ENCODE data around the gene YBEY. TPM values are rescaled to one million over a fixed set of nuclear protein-coding genes. Genes with fewer than 3 reads are reported as not detected.
"Not testable (repeated sequence)": the region's sequence is repeated elsewhere in the genome, so short reads cannot be mapped to it uniquely, and the experiment has no call there.

Gene YBEY
- total RNA-seq, 2 donors from 2014 or later = 9.1 to 10.4 TPM

- DNase-seq (ENCODE audit: low spot score in 2 of 2) (no peak), ATAC-seq (peak; percentile 24 to 28)
- H3K9me3 Mint-ChIP-seq = no peaks in the 10 kb centered on the region
- peak overlapping the region; percentile 86 to 99 for H3K27ac Mint-ChIP-seq
- peaks cover 25 to 26% of the 10 kb centered on the region in 2 donors for H3K36me3 Mint-ChIP-seq
These were observed 483 bp downstream of the YBEY start for GRCh38 chr21:46286648-46287002.

GRCh38 chr21:46287541-46287940 lies 1.4 kb downstream of the YBEY start:
- H3K27ac Mint-ChIP-seq = peak overlapping the region in 1 of 2 donors; percentile 86
- H3K9me3 Mint-ChIP-seq = no peaks in the 10 kb centered on the region
- DNase-seq (ENCODE audit: low spot score in 2 of 2) (no peak), ATAC-seq (no peak)
- H3K36me3 Mint-ChIP-seq = peaks cover 26 to 28% of the 10 kb centered on the region in 2 donors

GRCh38 chr21:46289655-46290179 lies 3.6 kb downstream of the YBEY start:
- H3K27ac Mint-ChIP-seq = no peak overlapping the region
- H3K9me3 Mint-ChIP-seq = no peaks in the 10 kb centered on the region
- H3K36me3 Mint-ChIP-seq = peaks cover 19 to 20% of the 10 kb centered on the region in 2 donors
- no peak for ATAC-seq
- no peak for DNase-seq (ENCODE audit: low spot score in 2 of 2)

GRCh38 chr21:46291561-46291960 lies 5.4 kb downstream of the YBEY start:
- Mint-ChIP-seq H3K9me3 (no peaks in the 10 kb centered on the region), H3K36me3 (peaks cover 6 to 16% of the 10 kb centered on the region in 2 donors), H3K27ac (no peak overlapping the region)
- no peak for DNase-seq (ENCODE audit: low spot score in 2 of 2)
- no peak for ATAC-seq

GRCh38 chr21:46294647-46295176 lies 8.6 kb downstream of the YBEY start:
- DNase-seq (ENCODE audit: low spot score in 2 of 2) (no peak), ATAC-seq (no peak)
- H3K9me3 Mint-ChIP-seq = no peaks in the 10 kb centered on the region
- peaks cover 6 to 23% of the 10 kb centered on the region in 2 donors for H3K36me3 Mint-ChIP-seq
- H3K27ac Mint-ChIP-seq = no peak overlapping the region

- H3K27ac Mint-ChIP-seq = no peak overlapping the region
- no peaks in the 10 kb centered on the region for H3K9me3 Mint-ChIP-seq
- no peak for DNase-seq (ENCODE audit: low spot score in 2 of 2)
- peaks cover 7 to 29% of the 10 kb centered on the region in 2 donors for H3K36me3 Mint-ChIP-seq
- ATAC-seq = peak in 1 of 2 donors; percentile 37
These were observed 9.1 kb downstream of the YBEY start for GRCh38 chr21:46295177-46295770.

- ATAC-seq = peak; percentile 61 to 95
- no peak overlapping the region for H3K27ac Mint-ChIP-seq
- H3K9me3 Mint-ChIP-seq = no peaks in the 10 kb centered on the region
- peak; percentile 15 to 71 for DNase-seq (ENCODE audit: low spot score in 2 of 2)
- peaks cover 7 to 33% of the 10 kb centered on the region in 2 donors for H3K36me3 Mint-ChIP-seq
These were observed 10.0 kb downstream of the YBEY start for GRCh38 chr21:46295996-46296752.

GRCh38 chr21:46297338-46298271 lies 11.5 kb downstream of the YBEY start:
- H3K9me3 Mint-ChIP-seq = no peaks in the 10 kb centered on the region
- DNase-seq (ENCODE audit: low spot score in 2 of 2) = no peak
- H3K36me3 Mint-ChIP-seq = peaks cover 7 to 26% of the 10 kb centered on the region in 2 donors
- no peak overlapping the region for H3K27ac Mint-ChIP-seq
- peak; percentile 11 to 31 for ATAC-seq

GRCh38 chr21:46299167-46299566 lies 13.0 kb downstream of the YBEY start:
- ATAC-seq = no peak
- no peaks in the 10 kb centered on the region for H3K9me3 Mint-ChIP-seq
- H3K36me3 Mint-ChIP-seq = peaks cover 7 to 26% of the 10 kb centered on the region in 2 donors
- no peak for DNase-seq (ENCODE audit: low spot score in 2 of 2)
- no peak overlapping the region for H3K27ac Mint-ChIP-seq

GRCh38 chr21:46301759-46302158 lies 15.6 kb downstream of the YBEY start:
- Mint-ChIP-seq H3K36me3 (peaks cover 15 to 35% of the 10 kb centered on the region in 2 donors), H3K27ac (no peak overlapping the region), H3K9me3 (no peaks in the 10 kb centered on the region)
- DNase-seq (ENCODE audit: low spot score in 2 of 2) (no peak), ATAC-seq (no peak)

- DNase-seq (ENCODE audit: low spot score in 2 of 2) (no peak), ATAC-seq (no peak)
- Mint-ChIP-seq H3K27ac (no peak overlapping the region), H3K9me3 (no peaks in the 10 kb centered on the region), H3K36me3 (peaks cover 12 to 23% of the 10 kb centered on the region in 2 donors)
These were observed 18.3 kb downstream of the YBEY start for GRCh38 chr21:46304437-46304836.

GRCh38 chr21:46304955-46305354 lies 18.8 kb downstream of the YBEY start:
- DNase-seq (ENCODE audit: low spot score in 2 of 2) (no peak), ATAC-seq (peak; percentile 29 to 37)
- H3K36me3 Mint-ChIP-seq = peaks cover 8 to 18% of the 10 kb centered on the region in 2 donors
- no peaks in the 10 kb centered on the region for H3K9me3 Mint-ChIP-seq
- no peak overlapping the region for H3K27ac Mint-ChIP-seq

GRCh38 chr21:46307625-46308024 lies 21.5 kb downstream of the YBEY start:
- ATAC-seq (peak; percentile 22 to 74), DNase-seq (ENCODE audit: low spot score in 2 of 2) (no peak)
- Mint-ChIP-seq H3K27ac (peak overlapping the region in 1 of 2 donors; percentile 9), H3K9me3 (no peaks in the 10 kb centered on the region), H3K36me3 (peaks cover 8 to 17% of the 10 kb centered on the region in 2 donors)

- Mint-ChIP-seq H3K36me3 (peaks cover 8 to 21% of the 10 kb centered on the region in 2 donors), H3K9me3 (no peaks in the 10 kb centered on the region), H3K27ac (no peak overlapping the region)
- ATAC-seq (no peak), DNase-seq (ENCODE audit: low spot score in 2 of 2) (no peak)
These were observed 22.3 kb downstream of the YBEY start for GRCh38 chr21:46308431-46308830.

GRCh38 chr21:46310260-46310659 lies 24.1 kb downstream of the YBEY start:
- not testable (repeated sequence) for ATAC-seq; DNase-seq (ENCODE audit: low spot score in 2 of 2); H3K9me3 Mint-ChIP-seq; H3K27ac Mint-ChIP-seq
- peaks cover 0 to 12% of the 10 kb centered on the region in 2 donors for H3K36me3 Mint-ChIP-seq

- H3K9me3 Mint-ChIP-seq = no peaks in the 10 kb centered on the region
- ATAC-seq (no peak), DNase-seq (ENCODE audit: low spot score in 2 of 2) (no peak)
- no peak overlapping the region for H3K27ac Mint-ChIP-seq
- H3K36me3 Mint-ChIP-seq = peaks cover 0 to 12% of the 10 kb centered on the region in 2 donors
These were observed 25.4 kb downstream of the YBEY start for GRCh38 chr21:46311568-46311967.

Measured in activated naive CD4-positive, alpha-beta T cell treated with anti-CD3 and anti-CD28 coated beads, Interleukin-2, amount 50 U/mL, for 72 hours (primary cell).